ENCODE measurements around the gene MAX.

MAX gene

DNA sequence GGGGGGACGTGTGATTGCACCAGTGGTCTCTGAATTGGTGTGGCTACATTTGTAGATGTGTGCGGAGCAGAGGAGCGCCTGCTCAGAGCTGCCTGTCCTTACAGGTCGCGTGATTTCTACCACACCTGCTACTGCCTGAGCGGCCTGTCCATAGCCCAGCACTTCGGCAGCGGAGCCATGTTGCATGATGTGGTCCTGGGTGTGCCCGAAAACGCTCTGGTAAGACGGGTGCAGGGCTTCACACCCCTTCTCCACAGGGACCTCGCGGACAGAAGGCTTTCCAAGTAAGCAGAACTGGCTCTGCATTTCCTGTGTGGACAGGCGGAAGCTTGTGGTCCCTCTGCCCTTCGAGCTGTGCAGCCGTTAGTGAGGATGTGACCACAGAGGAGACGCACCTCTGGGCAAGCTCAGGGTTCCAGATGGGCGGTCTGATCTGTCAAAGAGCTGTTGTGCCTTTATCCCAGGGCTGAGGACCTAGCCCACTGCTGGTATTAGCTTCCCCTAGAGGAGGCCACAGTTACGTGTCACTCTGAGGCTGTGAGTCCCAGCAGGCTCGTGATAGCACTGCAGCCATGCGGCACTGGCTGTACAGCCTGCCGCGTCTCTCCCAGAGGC is 47.7 kb downstream of the MAX start:
- H3K36me3 ChIP-seq (replicated peaks; ENCODE audit: insufficient read depth, low read length): no peaks in the 10 kb centered on the region

DNA sequence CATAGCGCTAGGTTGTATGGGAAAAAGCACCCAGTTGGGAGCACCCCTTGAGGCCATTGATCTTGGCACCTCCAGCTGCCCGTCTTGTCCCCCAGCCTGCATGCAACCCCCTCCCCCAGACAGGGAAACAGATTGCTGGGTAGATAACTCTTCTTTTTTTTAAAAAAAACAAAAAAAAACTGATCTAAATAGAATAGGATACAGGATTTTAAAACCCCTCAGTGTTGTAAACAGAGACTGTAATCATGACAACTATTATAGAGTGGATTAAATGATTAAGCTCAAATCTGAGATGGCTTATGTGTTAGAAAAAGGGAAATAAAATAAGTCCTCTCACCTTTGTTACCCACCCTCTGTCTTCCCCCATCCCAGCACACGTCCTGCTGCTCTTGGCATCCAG is 48.9 kb downstream of the MAX start:
- H3K9me2 ChIP-seq (replicated peaks; ENCODE audit: insufficient read depth, low read length): no peaks in the 10 kb centered on the region
- no peaks in the 10 kb centered on the region for H3K9me3 ChIP-seq (replicated peaks; ENCODE audit: insufficient read depth, low read length)
- no peaks in the 10 kb centered on the region for H3K27me3 ChIP-seq (replicated peaks; ENCODE audit: insufficient read depth, low read length)
- no peak overlapping the region for H3K27ac ChIP-seq (ENCODE audit: low read length)
- no peaks in the 10 kb centered on the region for H3K36me3 ChIP-seq (replicated peaks; ENCODE audit: insufficient read depth, low read length)
- H4K20me1 ChIP-seq (ENCODE audit: insufficient read depth, low read length): no peaks in the 10 kb centered on the region
- DNase-seq: no peak
- H3K4me2 ChIP-seq (ENCODE audit: low read depth, low read length): no peak overlapping the region
- TF ChIP-seq, protein P1, sequence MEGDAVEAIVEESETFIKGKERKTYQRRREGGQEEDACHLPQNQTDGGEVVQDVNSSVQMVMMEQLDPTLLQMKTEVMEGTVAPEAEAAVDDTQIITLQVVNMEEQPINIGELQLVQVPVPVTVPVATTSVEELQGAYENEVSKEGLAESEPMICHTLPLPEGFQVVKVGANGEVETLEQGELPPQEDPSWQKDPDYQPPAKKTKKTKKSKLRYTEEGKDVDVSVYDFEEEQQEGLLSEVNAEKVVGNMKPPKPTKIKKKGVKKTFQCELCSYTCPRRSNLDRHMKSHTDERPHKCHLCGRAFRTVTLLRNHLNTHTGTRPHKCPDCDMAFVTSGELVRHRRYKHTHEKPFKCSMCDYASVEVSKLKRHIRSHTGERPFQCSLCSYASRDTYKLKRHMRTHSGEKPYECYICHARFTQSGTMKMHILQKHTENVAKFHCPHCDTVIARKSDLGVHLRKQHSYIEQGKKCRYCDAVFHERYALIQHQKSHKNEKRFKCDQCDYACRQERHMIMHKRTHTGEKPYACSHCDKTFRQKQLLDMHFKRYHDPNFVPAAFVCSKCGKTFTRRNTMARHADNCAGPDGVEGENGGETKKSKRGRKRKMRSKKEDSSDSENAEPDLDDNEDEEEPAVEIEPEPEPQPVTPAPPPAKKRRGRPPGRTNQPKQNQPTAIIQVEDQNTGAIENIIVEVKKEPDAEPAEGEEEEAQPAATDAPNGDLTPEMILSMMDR (IDR thresholded peaks at IDR 0.05; ENCODE audit: low read length): no peak
- TF ChIP-seq EZH2 (optimal IDR thresholded peaks at IDR 0.05; ENCODE audit: low read depth, low read length): no peak
- no peak for TF ChIP-seq EZH2phosphoT487 (IDR thresholded peaks at IDR 0.05; ENCODE audit: low read length)
- no peak overlapping the region for H2AFZ ChIP-seq (ENCODE audit: low read length)
- H3K4me1 ChIP-seq (ENCODE audit: low read length): no peaks in the 10 kb centered on the region
- H3K79me2 ChIP-seq (ENCODE audit: low read length): no peaks in the 10 kb centered on the region
- H3K9ac ChIP-seq (ENCODE audit: low read length): no peak overlapping the region
- H3K4me3 ChIP-seq (ENCODE audit: low read length): no peak overlapping the region
- no peaks in the 10 kb centered on the region for H3F3A ChIP-seq (ENCODE audit: insufficient read depth, low read length)

More for the DNA sequence above, 47.7 kb downstream of the MAX start:
- no peak overlapping the region for H3K4me3 ChIP-seq (ENCODE audit: low read length)
- H4K20me1 ChIP-seq (ENCODE audit: insufficient read depth, low read length): no peaks in the 10 kb centered on the region
- TF ChIP-seq, protein P1 (IDR thresholded peaks at IDR 0.05; ENCODE audit: low read length): no peak
- TF ChIP-seq EZH2phosphoT487 (IDR thresholded peaks at IDR 0.05; ENCODE audit: low read length): no peak
- TF ChIP-seq EZH2 (optimal IDR thresholded peaks at IDR 0.05; ENCODE audit: low read depth, low read length): no peak
- no peaks in the 10 kb centered on the region for H3K79me2 ChIP-seq (ENCODE audit: low read length)
- no peak overlapping the region for H3K4me2 ChIP-seq (ENCODE audit: low read depth, low read length)
- no peaks in the 10 kb centered on the region for H3F3A ChIP-seq (ENCODE audit: insufficient read depth, low read length)
- no peaks in the 10 kb centered on the region for H3K9me2 ChIP-seq (replicated peaks; ENCODE audit: insufficient read depth, low read length)
- no peak for DNase-seq
- H3K9ac ChIP-seq (ENCODE audit: low read length): no peak overlapping the region
- no peaks in the 10 kb centered on the region for H3K27me3 ChIP-seq (replicated peaks; ENCODE audit: insufficient read depth, low read length)
- H3K9me3 ChIP-seq (replicated peaks; ENCODE audit: insufficient read depth, low read length): no peaks in the 10 kb centered on the region
- no peak overlapping the region for H2AFZ ChIP-seq (ENCODE audit: low read length)
- no peak overlapping the region for H3K27ac ChIP-seq (ENCODE audit: low read length)
- no peaks in the 10 kb centered on the region for H3K4me1 ChIP-seq (ENCODE audit: low read length)

DNA sequence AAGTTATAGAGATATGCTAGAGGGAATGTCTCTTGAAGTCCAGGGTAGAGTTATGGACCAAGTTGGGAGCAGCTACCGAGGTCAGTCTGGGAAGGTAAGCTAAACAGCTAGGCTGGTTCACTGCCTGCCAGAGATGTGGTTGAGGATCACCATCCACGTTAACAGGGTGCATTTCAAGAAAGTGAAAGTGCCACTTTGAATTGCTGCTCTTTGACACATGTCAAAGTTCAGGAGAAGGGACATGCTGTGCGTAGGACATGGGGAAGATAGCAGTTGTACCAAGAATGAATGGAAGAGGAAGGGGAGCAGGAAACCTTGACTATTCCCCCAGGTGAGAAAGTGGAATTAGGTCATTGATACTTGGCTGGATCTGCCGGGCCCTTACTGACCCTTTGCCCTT is 49.5 kb downstream of the MAX start:
- no peaks in the 10 kb centered on the region for H3K27me3 ChIP-seq (replicated peaks; ENCODE audit: insufficient read depth, low read length)
- no peak overlapping the region for H3K4me3 ChIP-seq (ENCODE audit: low read length)
- no peak overlapping the region for H2AFZ ChIP-seq (ENCODE audit: low read length)
- H4K20me1 ChIP-seq (ENCODE audit: insufficient read depth, low read length): no peaks in the 10 kb centered on the region
- no peaks in the 10 kb centered on the region for H3K36me3 ChIP-seq (replicated peaks; ENCODE audit: insufficient read depth, low read length)
- no peaks in the 10 kb centered on the region for H3K4me1 ChIP-seq (ENCODE audit: low read length)
- no peak for DNase-seq
- no peaks in the 10 kb centered on the region for H3F3A ChIP-seq (ENCODE audit: insufficient read depth, low read length)
- H3K9me2 ChIP-seq (replicated peaks; ENCODE audit: insufficient read depth, low read length): no peaks in the 10 kb centered on the region
- TF ChIP-seq, protein P1 (IDR thresholded peaks at IDR 0.05; ENCODE audit: low read length): no peak
- TF ChIP-seq EZH2phosphoT487 (IDR thresholded peaks at IDR 0.05; ENCODE audit: low read length): no peak
- TF ChIP-seq EZH2 (optimal IDR thresholded peaks at IDR 0.05; ENCODE audit: low read depth, low read length): no peak
- H3K9ac ChIP-seq (ENCODE audit: low read length): no peak overlapping the region
- H3K9me3 ChIP-seq (replicated peaks; ENCODE audit: insufficient read depth, low read length): no peaks in the 10 kb centered on the region
- H3K4me2 ChIP-seq (ENCODE audit: low read depth, low read length): no peak overlapping the region
- H3K79me2 ChIP-seq (ENCODE audit: low read length): no peaks in the 10 kb centered on the region
- H3K27ac ChIP-seq (ENCODE audit: low read length): no peak overlapping the region

Measured in MM.1S (cell line).